ENCODE results near the gene CFAP410.

DNA sequence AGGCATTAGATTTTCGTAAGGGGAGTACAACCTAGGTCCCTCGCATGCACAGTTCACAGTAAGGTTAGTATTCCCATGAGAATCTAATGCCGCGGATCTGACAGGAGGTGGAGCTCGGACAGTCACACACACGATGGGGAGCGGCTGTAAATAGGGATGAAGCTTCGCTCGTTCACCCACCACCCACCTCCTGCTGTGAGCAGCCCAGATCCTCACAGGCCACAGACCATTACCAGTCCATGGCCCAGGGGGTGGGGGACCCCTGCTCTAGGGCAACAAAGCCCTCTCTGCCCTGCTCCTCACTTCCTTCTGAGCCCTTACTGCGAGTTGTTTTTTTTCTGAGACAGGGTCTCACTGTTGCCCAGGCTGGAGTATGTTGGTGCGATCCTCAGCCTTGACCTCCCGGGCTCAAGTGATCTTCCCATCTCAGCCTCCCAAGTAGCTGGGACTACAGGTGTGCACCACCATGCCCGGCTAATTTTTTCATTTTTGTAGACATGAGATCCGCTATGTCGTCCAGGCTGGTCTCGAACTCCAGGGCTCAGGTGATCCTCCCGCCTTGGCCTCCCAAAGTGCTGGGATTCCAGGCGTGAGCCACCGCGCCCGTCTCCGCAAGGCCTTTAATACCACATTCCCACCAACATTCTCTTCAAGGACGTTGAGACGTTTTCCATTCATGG is 35.6 kb upstream of the CFAP410 start:
- TF ChIP-seq EZH2phosphoT487 (IDR thresholded peaks at IDR 0.05; ENCODE audit: insufficient read depth, low read depth) (no peak), EZH2 (IDR thresholded peaks at IDR 0.05; ENCODE audit: insufficient read depth, poor library complexity, severe bottlenecking) (no peak)
